Breast epithelium (tissue), 4 donors: ENCODE measurements around the gene LGALS9. TPM values are rescaled to one million over a fixed set of nuclear protein-coding genes. Genes with fewer than 3 reads are reported as not detected.
"Not testable (repeated sequence)": the region's sequence is repeated elsewhere in the genome, so short reads cannot be mapped to it uniquely, and the experiment has no call there.

Experiments
- DNase-seq, 2 donors: peaks; one replicate each; pipeline ENCODE4 v3.0.0-alpha.2; 2019; ENCODE audit warnings: low spot score in 2 of 2
- H3K27ac ChIP-seq, 2 donors: fragments of 200-600 bp; sonication (generic) in 1 of 2; one replicate each; pipeline ENCODE4 v1.5.1; 2016 to 2019; ENCODE audit warnings: mild to moderate bottlenecking in 1 of 2
- H3K27me3 ChIP-seq, 2 donors: fragments of 200-600 bp; sonication (generic) in 1 of 2; one replicate each; pipeline versions ENCODE4 v1.5.1 to v1.6.0; 2017 to 2019; ENCODE audit warnings: control low read depth in 1 of 2, mild to moderate bottlenecking in 1 of 2
- H3K36me3 ChIP-seq: fragments of 200-600 bp; one replicate; pipeline ENCODE4 v1.5.1; 2019
- H3K4me1 ChIP-seq, 2 donors: fragments of 200-600 bp; sonication (generic); one replicate each; pipeline ENCODE4 v1.5.1; 2016 to 2019; ENCODE audit warnings: control low read depth in 1 of 2
- H3K4me3 ChIP-seq, 3 donors: fragments of 200-600 bp; sonication (generic); 1 replicate in 2 of 3; 2 replicates in 1 of 3; pipeline ENCODE4 v1.5.1; 2016 to 2019; ENCODE audit warnings: mild to moderate bottlenecking in 3 of 3, moderate library complexity in 2 of 3
- H3K9me3 ChIP-seq, 2 donors: fragments of 200-600 bp; sonication (generic) in 1 of 2; one replicate each; pipeline ENCODE4 v1.5.1; 2016 to 2019; ENCODE audit warnings: control low read depth in 1 of 2
- CTCF ChIP-seq, 3 donors: fragments of 450-650 bp; IDR thresholded peaks; one replicate each; pipeline ENCODE4 v1.5.1; 2016 to 2017; ENCODE audit warnings: antibody characterized with exemption in 3 of 3, mild to moderate bottlenecking in 3 of 3, moderate library complexity in 3 of 3
- POLR2A ChIP-seq: fragments of 450-650 bp; IDR thresholded peaks from one replicate; pipeline ENCODE4 v1.6.1; 2016; ENCODE audit warnings: antibody characterized with exemption, mild to moderate bottlenecking, moderate library complexity
- POLR2AphosphoS5 ChIP-seq, 3 donors: sonication (generic); formaldehyde crosslinking; IDR thresholded peaks; one replicate each; pipeline ENCODE4 v1.6.1; 2017; ENCODE audit warnings: antibody characterized with exemption in 3 of 3
- intact Hi-C: fragments of 100-400 bp; cut with DNase I; formaldehyde crosslinking; loops from one replicate; pipeline ENCODE4 v1.15.1; 2023; ENCODE audit warnings: low total_unique reads
- total RNA-seq, 3 donors: library from RNA; depleted of rRNA; stranded (reverse); fragments of >200 nt; gene quantifications; one replicate each; pipeline ENCODE4 v1.1.0, GENCODE V29; 2016

LGALS9 gene
- total RNA-seq, 3 donors from 2014 or later: 17.4 to 58.1 (median 30.1) TPM

GRCh38 chr17:27627514-27627913 is 3.5 kb upstream of the LGALS9 start:
- TF ChIP-seq POLR2A (no peak), CTCF (IDR thresholded peaks at IDR 0.05) (no peak)
- no peak for DNase-seq
- Histone ChIP-seq H3K4me3 (no peak overlapping the region), H3K27me3 (no peaks in the 10 kb centered on the region), H3K27ac (no peak overlapping the region), H3K9me3 (no peaks in the 10 kb centered on the region), H3K4me1 (peaks cover 0 to 15% of the 10 kb centered on the region in 2 donors), H3K36me3 (no peaks in the 10 kb centered on the region)
- intact Hi-C loops: no loop called here

- no peak overlapping the region for H3K27ac ChIP-seq
- no peak for DNase-seq
- TF ChIP-seq POLR2A: no peak
- no peaks in the 10 kb centered on the region for H3K27me3 ChIP-seq
- intact Hi-C loops: no loop called here
- no peaks in the 10 kb centered on the region for H3K9me3 ChIP-seq
- no peak overlapping the region for H3K4me3 ChIP-seq
- H3K4me1 ChIP-seq: peaks cover 4 to 20% of the 10 kb centered on the region in 2 donors
- H3K36me3 ChIP-seq: no peaks in the 10 kb centered on the region
These were observed 2.6 kb upstream of the LGALS9 start for GRCh38 chr17:27628376-27628775.

- H3K9me3 ChIP-seq, H3K36me3 ChIP-seq, DNase-seq, intact Hi-C loops, H3K27me3 ChIP-seq, H3K4me3 ChIP-seq: not testable (repeated sequence)
- peaks cover 4 to 20% of the 10 kb centered on the region in 2 donors for H3K4me1 ChIP-seq
- H3K27ac ChIP-seq: peak overlapping the region in 1 of 2 donors; percentile 12
These were observed 1.7 kb upstream of the LGALS9 start for GRCh38 chr17:27629260-27629659.

- H3K27me3 ChIP-seq: no peaks in the 10 kb centered on the region
- peak overlapping the region; percentile 86 to 88 for H3K27ac ChIP-seq
- no peak for TF ChIP-seq CTCF (IDR thresholded peaks at IDR 0.05)
- no peak for TF ChIP-seq POLR2AphosphoS5 (IDR thresholded peaks at IDR 0.05)
- TF ChIP-seq POLR2A: no peak
- peak overlapping the region; percentile 28 to 62 (median 33) for H3K4me3 ChIP-seq
- intact Hi-C loops: no loop called here
- no peaks in the 10 kb centered on the region for H3K9me3 ChIP-seq
- DNase-seq: no peak
- peaks cover 4 to 20% of the 10 kb centered on the region in 2 donors for H3K4me1 ChIP-seq
- H3K36me3 ChIP-seq: no peaks in the 10 kb centered on the region
These were observed 398 bp downstream of the LGALS9 start for GRCh38 chr17:27631411-27631760.

- peak overlapping the region; percentile 86 to 88 for H3K27ac ChIP-seq
- H3K4me1 ChIP-seq: peaks cover 4 to 20% of the 10 kb centered on the region in 2 donors
These were observed 1.1 kb downstream of the LGALS9 start for GRCh38 chr17:27631897-27632725.

More at GRCh38 chr17:27631897-27632725, 1.1 kb downstream of the LGALS9 start:
- Histone ChIP-seq H3K4me3 (peak overlapping the region; percentile 28 to 62 (median 33)), H3K36me3 (no peaks in the 10 kb centered on the region), H3K9me3 (no peaks in the 10 kb centered on the region), H3K27me3 (no peaks in the 10 kb centered on the region)
- DNase-seq: no peak
- TF ChIP-seq CTCF (IDR thresholded peaks at IDR 0.05): no peak
- no peak for TF ChIP-seq POLR2A
- TF ChIP-seq POLR2AphosphoS5 (IDR thresholded peaks at IDR 0.05): no peak
- intact Hi-C loops: no loop called here
